T-helper 2 cell (primary cell): ENCODE data around the gene GATD1.

Source experiments
- DNase-seq, 5 experiments: peaks; one replicate each; pipeline versions ENCODE4 v3.0.0 to v3.0.0-alpha.2; 2012 to 2022

GATD1 gene

DNA sequence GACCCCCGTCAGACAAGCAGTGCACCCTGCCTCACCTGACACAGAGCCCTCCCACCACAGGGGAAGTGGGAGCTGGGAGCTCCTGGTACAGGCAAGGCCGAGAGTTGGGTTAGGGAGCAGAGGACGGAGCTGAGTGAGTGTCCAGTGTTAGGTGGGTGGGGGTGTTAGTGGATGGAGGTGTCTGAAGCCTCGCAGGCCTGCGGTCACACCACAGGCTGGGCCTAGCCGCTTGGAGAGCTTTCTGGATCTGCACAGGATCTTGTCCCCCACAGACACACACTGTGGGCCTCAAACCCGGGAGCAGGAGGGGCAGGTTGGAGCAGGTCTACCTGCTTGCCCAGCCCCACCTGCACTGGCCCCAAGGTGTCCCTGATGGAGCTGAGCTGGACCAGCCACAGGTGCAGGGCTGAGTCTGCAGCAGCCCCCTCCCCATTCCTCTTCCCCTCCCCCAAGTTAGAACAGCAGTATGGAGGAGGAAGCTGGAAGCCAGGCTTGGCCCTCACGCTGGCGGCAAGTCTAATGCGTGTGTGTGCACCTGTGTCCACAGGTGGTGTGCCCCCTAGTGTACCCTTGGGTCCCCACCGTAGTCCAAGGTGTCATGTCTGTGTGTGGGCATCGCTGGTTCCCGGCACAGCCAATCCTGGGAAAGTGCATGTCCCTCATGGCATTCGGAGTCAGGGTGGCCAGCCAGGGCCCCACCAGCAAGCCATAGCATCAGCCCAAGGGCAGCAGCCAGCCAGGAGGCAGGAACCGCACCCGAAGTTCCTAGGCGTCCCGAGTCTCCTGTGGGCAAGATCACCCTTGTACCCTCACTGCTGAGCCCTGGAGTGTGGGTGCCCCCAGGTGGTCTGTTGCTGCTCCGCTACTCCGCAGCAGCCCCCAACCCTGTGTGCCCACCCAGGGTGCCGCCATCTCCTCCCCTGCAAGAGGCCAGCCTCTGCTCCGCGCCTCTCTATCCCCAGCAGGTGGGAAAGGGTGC is 2.0 kb upstream of the GATD1 start:
- DNase-seq: no peak

DNA sequence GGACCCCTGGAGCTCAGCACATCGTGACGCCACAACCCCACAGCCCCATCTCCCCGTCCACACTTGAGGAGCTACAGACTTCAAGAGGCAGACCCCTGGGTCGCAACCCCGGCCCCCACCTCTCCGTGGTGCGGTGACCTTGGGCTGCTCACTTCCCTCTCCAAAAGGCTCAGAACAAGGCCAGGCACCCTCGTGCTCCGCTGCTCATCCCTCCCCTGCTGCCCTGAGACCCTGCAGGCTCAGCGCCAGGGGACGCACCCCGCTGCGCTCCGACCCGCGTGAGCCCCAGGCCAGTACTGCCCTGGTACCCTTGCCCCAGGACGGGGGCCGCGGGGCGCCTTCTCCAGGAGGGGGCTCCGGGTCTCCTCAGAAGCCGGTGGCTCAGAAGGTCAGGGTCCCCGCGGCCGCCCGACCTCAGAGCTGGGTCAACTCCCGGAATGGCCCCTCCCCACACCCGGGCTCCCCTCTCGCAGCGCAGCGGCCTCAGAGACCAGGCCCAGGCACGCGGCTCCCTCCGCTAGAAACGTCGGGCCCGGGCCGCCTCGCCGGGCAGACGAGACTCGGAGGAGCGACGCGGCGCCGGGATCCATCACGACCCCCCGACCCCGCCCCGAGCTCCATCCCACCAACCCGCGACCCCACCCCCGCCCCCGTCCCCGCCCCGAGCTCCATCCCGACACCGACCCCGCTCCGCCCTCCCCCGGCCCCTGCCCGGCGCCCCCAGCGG is 563 bp downstream of the GATD1 start:
- DNase-seq: peak in 2 of 5 experiments; percentile 15 to 60

DNA sequence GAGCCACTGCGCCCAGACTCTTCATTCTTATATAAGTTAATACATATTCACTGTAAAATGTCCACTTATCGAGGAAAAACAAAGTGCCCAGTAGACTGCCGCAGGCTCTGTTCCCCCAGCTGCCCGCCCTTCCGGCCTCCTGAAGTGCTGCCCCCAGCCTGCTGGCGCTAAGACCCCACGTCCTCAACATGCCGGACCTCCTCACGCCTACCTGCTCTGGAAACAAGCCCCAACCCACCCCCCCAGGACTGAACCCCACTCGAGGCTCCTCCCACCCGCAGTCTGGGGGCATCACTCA is 1.1 kb downstream of the GATD1 start:
- no peak for DNase-seq

DNA sequence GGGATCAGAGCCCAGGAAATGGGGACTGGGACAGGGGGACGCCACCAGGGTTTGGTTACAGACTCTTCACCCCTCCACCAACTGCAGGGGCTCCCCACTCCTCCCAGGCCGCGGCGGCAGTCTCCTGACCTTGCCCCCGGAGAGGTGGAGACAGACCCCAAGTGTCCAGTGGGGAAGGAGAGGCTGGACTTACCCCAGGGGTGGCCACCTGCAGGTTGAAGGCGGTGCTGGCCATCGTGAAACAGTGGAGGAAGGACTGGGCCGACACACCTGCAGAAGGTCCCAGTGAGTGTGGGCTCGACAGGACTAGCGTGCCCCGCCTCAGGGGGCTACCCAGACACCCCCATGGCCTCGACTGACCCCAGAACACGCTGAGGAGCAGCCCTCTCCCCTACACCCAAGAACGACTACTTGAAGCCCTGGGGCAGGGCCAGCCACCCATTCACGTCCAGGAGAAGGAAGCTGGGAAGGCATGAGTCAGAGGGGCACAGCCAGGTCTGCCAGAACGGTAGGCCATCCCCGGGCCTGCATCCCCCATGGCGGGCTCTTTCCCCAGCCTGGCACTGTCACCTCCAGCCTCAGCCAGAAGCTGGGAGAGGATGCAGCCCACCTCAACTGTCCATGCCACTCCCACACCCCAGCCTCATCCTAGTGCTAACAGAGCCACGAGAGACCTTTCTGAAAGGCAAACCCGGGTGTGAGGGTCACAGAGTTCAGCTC is 2.3 kb downstream of the GATD1 start:
- DNase-seq: no peak

DNA sequence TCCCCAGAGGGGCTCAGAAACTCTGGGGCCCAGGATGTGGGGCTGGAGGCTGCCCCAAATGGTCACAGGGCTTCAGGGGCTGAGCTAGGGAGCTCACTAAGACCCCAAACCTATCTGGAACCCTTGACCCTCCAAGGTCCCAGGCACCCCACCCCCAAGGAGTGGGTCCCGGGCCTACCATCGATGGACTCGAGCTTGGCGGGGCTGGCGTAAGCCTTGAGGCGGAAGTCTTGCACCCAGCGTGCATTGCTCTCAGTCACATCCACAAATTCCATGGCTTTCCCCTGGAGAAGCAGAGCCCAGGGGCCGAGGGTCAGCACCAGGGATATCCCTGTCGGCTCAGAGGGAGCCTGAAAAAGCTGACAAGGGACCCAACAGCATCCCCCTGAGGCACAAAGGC is 3.5 kb downstream of the GATD1 start:
- no peak for DNase-seq

DNA sequence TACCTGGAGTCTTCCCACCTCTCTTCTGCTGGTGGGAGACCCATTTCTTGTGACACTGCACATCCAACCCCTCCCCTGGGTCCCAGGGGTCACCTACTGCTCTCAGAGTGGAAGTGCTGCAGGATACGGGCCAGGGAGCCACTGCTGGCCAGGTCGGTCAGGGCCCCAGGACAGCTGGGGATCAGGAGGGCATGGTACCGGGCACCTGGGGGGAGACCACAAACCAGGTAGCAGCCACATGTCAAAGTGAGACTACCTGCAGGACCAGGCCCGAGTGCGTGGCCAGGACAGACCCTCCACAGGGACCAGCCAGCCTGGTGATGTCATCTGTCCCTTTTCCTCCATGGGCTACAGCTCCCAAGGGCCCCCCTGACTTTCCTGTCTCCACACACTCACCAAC is 3.9 kb downstream of the GATD1 start:
- no peak for DNase-seq

DNA sequence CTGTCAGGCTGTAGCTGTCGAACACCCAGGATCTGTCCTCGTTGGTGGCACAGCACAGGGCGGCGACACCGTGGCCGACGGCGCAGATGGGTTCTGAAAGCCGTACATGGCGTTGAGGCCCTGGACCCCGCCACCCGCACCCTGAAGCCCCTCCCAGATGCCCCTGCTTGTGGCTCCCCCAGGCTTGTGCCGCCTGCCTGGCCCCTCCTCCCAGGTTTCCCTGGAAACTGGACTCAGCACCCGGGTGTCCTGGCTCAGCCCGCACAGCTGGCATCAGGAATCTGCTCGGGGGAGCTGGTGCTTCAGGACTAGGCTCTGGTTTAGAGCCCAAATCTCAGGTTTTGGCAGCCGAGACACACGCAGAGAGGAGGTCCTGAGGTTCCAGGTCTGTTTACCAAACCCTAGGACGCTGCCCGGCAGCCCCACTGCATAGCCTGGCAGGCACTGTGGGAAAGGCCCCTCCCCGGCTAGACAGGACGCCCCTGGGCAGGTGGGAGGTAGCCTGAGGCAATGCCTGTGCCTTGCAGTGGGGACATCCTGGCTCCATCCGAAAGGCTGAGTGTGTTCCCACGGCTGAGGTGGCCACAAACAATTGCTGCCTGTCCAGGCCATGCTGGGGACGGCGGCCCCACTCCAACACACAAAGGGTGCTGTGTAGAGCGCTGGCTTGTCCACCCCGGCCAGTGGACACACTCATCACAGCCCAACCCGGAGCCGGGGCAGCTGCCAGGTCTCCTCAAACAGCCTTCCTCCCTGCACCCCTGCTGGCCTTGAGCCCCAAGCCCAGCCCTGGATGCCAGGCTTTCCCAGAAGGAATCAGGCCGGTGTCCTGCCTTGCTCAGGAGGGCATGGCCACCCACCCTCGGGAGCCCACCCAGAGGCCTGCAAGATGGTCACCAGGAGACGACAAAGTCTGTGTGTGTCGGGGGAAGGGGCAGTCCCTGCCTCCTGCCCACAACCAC is 4.6 kb downstream of the GATD1 start:
- DNase-seq: no peak

DNA sequence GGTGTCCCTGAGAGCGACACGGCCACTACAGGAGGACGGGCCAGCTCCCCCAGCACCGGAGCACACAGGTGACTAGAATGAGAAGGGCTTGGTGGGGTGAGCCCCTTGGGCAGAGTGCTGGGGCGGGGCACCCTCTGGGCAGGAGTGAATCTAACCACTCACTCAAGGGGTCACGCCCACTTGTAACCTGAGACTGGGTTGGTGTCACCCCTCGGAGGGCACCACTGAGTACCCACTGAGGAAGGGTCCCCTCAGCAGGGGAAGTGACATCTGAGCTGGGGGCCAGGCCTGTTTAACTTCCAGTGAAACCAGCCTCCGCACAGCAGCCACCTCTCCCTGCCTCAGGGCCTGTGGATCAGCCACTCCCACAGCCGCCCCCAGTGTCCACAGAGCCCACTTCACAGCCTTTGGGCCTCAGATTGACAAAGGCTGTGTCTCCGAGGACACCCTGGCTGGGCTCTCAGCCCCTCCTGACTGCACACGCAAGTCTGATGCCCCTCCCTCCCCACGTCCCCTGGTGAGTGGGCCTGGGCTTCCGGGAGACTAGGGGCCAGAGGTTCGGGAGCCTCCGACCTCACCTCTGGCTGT is 5.6 kb downstream of the GATD1 start:
- no peak for DNase-seq

DNA sequence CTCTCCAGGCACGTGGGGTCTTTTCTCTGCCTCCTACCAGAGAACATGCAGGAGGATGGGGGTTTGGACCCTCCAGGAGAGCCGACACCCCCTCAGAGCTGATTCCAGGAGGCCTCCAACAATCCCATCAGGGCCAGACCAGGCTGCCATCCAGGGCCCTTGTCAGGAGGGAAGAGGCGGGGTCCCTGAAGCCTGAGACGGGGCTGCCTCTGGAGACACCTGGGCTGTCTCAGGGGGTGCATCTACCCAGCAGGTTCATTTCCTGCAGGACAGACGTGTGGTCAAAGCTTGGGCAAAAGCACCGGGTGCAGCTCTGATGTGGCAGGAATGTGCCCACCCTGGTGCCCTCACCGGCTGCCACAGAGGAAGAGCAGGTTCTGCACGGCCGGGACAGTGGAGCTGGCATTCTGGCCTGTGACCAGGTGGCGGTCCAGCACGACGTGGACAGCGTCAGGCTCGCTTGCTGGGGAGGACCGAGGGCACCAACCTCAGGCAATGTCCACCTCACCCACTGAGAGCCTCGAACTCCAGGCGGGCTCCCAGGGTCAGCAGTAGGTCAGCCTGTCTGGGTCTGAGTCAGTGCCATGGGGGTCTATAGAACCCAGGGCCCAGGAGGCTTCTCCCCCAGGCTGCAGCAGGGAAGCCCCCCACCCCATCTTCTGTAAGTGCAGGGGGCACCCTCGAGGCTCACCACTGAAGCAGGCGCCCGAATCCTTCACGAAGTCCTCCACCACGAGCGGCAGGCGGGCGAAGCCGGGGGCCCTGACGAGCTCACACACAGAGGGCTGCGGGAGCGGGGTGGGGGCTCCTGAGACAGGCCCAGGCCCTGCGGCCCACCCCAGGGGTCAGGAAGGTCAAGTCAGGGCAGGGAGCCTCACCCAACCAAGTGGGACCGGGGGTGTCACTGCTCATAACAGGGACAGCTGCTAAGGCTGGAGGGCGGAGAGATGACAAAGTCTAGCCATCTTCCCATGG is 6.4 kb downstream of the GATD1 start:
- DNase-seq: no peak

DNA sequence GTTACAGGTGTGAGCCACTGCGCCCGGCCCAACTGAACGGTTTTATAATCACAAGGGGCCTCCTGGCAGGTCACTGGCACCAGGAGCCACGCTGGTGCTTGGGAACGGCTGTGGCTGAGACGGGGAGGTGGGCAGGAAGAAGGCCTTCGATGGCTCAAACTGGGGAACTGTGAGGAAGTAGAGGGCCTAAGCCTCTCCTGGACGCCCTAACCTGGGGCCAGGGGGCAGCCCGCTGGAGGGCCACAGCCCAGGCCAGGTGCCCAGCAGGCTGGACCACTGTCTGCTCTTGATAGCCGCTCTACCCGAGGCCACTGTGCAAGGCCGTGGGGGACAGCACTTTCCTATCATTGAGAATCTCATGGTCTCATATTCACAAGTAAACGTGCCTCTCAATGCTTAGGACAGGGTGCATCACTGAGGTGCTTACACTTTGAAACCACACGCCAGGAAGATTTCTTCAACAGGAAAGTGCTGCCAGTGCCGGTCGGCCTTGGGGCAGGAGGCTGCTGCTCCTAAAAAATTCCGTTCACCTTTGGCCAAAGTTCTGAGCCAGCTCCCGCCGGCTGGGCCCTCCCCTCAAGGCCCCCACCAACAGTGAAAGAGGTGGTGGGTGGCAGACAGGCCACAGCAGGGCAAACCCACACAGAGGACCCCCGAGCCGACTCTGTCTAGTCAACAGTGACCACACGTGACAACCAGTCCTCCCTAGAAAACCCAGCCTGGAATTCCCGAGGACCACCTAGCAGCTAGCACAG is 7.2 kb downstream of the GATD1 start:
- DNase-seq: no peak

DNA sequence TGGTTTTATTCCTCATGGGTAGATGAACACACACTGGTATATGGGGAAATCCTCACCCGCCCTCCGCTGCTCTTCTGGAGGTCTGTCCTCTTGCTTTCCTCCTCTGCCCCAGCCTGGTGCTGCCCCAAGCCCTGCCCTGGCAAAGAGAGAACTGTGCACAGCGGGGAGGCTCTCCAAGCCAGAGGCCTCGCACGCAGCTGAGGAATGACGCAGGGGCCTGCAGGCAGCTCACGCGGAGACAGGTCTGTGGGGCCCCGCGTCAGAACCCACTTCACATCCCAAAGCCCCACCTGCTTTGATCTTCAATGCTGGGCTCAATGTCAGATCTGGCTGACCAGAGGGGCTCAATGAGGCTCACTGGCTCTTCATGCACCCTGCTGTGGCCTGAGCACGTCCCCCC is 10.0 kb downstream of the GATD1 start:
- DNase-seq: no peak

DNA sequence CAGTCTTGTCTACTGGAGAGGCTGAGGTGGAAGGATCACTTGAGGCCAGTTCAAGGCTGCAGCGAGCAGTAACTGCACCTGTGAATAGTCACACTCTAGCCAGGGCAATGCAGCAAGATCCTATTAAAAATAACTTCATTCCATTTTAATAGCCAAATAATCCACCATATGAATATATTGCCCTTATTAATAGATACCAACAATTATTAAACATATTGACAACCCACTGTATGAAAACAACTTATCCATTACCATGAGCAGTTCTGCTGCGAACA is 10.4 kb downstream of the GATD1 start:
- no peak for DNase-seq

DNA sequence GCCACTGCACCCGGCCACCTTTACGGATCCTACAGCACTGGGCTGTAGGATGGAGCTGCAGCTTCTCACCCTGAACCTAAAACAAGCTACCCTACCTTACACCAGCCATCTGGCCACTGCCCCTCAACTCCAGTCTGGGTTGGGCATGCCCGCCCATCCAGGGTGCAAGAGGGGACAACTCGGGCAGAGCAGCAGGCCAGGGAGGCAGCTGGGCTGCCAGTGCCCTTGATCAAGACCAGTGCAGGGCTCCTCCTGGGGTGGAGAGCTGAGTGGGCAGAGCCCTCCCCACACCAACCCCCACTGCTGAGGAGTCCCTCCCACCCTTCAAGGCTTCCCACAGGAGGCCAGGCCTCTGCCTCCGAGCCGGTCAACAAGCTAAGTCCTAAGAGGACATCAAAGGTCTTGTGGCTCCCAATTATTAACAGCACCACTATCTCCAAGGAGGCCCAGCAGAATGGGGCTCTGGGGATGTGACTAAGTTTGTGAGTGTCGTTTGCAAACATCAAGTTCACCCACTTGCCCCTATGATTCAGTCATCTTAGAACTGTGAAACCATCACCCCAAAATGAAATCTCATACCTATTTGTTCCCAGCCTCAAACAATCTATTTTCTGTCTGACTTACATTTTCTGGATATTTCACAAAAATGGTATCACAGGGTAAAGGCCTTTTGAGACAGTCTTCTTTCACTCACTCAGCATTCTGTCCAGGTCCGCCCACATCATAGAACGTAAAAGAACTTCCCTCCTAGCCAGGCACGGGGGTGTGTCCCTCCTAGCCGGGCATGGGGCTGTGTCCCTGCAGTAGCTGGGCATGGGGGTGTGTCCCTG is 11.0 kb downstream of the GATD1 start:
- DNase-seq: no peak

DNA sequence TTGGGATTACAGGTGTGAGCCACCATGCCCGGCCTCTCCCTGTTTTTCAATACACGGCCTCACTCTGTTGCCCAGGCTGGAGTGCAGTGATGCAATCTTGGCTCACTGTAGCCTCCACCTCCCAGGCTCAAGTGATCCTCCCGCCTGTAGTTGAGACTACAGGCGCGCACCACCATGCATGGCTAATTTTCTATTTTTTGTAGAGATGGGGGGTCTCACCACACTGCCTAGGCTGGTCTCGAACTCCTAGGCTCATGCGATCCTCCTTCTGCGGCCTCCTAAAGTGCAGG is 11.5 kb downstream of the GATD1 start:
- no peak for DNase-seq

DNA sequence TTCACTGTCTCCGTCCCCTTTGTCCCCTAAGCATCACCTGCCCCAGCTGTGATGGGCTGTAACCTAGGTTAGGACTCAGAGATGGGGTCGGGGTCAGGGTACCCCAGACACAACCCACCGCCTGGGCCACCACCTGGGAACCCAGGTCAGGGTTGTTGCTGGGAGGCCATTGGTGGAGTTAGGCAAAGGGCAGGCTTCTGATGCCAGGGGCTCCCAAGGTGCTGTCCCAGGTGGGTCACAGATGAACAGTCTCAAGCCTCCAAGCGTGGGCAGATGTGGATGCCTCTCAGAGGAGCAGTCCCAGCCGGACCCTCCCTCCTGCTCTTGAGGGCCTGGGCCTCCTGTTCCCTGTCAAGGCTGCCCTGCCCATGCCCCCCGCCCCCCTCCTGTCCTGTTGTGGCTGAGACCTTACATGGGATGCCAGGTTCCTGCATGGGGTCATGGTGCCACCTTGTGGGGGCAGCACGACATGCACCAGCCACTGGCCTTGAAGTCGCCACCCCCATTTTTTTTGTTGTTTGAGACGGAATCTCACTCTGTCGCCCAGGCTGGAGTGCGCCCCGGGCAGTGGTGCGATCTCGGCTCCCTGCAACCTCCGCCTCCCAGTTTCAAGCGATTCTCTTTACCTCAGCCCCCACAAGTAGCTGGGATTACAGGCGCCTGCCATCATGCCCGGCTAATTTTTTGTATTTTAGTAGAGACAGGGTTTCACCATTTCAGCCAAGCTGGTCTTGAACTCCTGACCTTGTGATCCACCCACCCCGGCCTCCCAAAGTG is 12.1 kb downstream of the GATD1 start:
- peak in 4 of 5 experiments; percentile 29 to 77 (median 48) for DNase-seq

DNA sequence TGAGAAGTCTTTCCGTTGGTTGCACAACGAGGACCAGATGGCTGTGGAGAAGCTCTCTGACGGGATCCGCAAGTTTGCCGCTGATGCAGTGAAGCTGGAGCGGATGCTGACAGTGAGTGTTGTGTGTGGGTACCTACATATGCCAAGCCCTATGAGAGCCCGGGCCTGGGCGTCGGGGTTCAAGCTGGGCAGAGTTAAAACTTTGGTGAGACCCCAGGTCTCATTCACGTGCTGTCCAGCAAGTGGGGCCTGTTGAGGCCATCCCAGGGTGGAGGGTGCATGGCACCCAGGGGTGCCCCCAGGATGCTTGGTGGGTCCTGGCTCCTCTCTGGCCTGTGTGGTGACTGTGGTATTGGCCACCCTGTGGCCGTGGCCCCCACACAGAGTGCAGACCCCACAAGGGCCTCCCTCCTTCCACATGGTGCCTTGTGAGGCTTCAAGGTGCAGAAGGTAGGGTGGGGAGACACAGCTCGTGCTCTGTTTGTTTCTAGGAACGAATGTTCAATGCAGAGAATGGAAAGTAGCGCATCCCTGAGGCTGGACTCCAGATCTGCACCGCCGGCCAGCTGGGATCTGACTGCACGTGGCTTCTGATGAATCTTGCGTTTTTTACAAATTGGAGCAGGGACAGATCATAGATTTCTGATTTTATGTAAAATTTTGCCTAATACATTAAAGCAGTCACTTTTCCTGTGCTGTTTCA is 12.8 kb downstream of the GATD1 start:
- no peak for DNase-seq

DNA sequence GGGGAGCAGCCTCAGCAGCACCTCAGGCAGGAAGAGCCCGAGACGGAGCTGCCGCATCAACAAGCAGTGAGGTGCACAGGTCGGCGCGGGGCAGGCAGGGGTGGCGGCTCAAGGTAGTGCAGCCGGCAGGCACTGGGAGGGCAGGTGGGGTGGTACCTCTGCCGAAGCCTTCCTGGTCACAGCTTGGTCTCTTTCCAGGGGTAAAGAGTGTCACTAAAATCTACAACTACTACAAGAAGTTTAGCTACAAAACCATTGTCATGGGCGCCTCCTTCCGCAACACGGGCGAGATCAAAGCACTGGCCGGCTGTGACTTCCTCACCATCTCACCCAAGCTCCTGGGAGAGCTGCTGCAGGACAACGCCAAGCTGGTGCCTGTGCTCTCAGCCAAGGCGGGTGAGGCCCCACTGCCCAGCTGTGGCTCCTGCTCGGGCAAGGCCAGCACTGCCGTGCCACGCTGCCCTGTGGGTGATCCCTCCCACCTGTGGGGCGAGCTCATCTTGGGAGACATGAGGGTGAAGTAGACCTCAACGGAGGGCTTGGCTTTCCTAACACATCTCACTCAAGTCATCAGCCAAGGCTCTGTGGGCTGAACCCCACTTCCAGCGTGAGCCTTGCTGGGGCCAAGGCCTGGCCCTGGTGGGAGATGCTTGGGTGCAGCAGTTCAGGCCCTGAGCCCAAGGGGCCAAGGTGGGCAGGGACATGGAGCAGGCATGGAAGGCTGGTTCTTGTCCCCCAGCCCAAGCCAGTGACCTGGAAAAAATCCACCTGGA is 13.6 kb downstream of the GATD1 start:
- no peak for DNase-seq
